ENCODE measurements around the gene TMEM14A.

The TMEM14A gene

GRCh38 chr6:52733172-52733571 is 62.3 kb downstream of the TMEM14A start:
- H3K9ac ChIP-seq (ENCODE audit: low read length), result no peak overlapping the region
- H3K4me2 ChIP-seq (ENCODE audit: low read length), result no peak overlapping the region
- no peak for TF ChIP-seq EZH2 (IDR thresholded peaks at IDR 0.05; ENCODE audit: borderline replicate concordance, low read length)
- TF ChIP-seq, protein P1, sequence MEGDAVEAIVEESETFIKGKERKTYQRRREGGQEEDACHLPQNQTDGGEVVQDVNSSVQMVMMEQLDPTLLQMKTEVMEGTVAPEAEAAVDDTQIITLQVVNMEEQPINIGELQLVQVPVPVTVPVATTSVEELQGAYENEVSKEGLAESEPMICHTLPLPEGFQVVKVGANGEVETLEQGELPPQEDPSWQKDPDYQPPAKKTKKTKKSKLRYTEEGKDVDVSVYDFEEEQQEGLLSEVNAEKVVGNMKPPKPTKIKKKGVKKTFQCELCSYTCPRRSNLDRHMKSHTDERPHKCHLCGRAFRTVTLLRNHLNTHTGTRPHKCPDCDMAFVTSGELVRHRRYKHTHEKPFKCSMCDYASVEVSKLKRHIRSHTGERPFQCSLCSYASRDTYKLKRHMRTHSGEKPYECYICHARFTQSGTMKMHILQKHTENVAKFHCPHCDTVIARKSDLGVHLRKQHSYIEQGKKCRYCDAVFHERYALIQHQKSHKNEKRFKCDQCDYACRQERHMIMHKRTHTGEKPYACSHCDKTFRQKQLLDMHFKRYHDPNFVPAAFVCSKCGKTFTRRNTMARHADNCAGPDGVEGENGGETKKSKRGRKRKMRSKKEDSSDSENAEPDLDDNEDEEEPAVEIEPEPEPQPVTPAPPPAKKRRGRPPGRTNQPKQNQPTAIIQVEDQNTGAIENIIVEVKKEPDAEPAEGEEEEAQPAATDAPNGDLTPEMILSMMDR (IDR thresholded peaks at IDR 0.05; ENCODE audit: low read length), result no peak
- H3K4me1 ChIP-seq (ENCODE audit: insufficient read depth, low read length, severe bottlenecking), result peaks cover 14% of the 10 kb centered on the region
- no peaks in the 10 kb centered on the region for H3K79me2 ChIP-seq (ENCODE audit: insufficient read depth, low read length)
- H3K27me3 ChIP-seq (ENCODE audit: insufficient read depth, low read length), result no peaks in the 10 kb centered on the region; the same call in 1 of the 2 replicates
- no peak overlapping the region for H3K27ac ChIP-seq (ENCODE audit: low read depth, low read length, poor library complexity, severe bottlenecking)
- H3K9me2 ChIP-seq (ENCODE audit: low read depth, low read length), result no peaks in the 10 kb centered on the region
- H3K9me3 ChIP-seq (ENCODE audit: low read length), result no peaks in the 10 kb centered on the region
- H3K36me3 ChIP-seq (ENCODE audit: insufficient read depth, low read length), result no peaks in the 10 kb centered on the region
- H3F3A ChIP-seq (ENCODE audit: insufficient read depth, low read length), result no peaks in the 10 kb centered on the region
- no peak overlapping the region for H2AFZ ChIP-seq (ENCODE audit: low read length)
- no peak overlapping the region for H3K4me3 ChIP-seq (ENCODE audit: low read depth, low read length, poor library complexity, severe bottlenecking)
- no peaks in the 10 kb centered on the region for H4K20me1 ChIP-seq (ENCODE audit: insufficient read depth, low read length)

DNA sequence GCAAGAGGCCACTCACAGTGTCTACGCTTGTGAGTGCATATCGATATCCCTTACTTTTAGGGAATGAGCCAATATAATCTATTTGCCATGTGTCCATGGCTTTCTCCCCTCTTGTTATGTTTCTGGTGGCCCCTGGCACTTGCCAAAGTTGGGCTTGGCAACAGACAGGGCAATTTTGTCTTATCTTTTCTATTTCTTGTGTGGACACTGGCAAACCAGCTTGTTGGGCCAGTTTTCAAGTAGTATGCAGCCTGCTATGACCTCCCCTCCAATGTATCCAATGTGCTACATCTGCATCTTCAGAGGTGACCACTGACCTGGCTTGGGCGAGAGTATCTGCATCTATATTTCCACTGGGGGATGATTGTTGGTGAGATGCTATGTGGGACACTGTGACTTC is 63.2 kb downstream of the TMEM14A start:
- Histone ChIP-seq H4K20me1 (ENCODE audit: insufficient read depth, low read length) (no peaks in the 10 kb centered on the region), H3K9me2 (ENCODE audit: low read depth, low read length) (no peaks in the 10 kb centered on the region; the same call in 1 of the 2 replicates), H3K4me2 (ENCODE audit: low read length) (no peak overlapping the region), H3K9me3 (ENCODE audit: low read length) (no peaks in the 10 kb centered on the region), H3K9ac (ENCODE audit: low read length) (no peak overlapping the region), H3K27me3 (ENCODE audit: insufficient read depth, low read length) (no peaks in the 10 kb centered on the region; the same call in 1 of the 2 replicates), H3K27ac (ENCODE audit: low read depth, low read length, poor library complexity, severe bottlenecking) (no peak overlapping the region), H3K4me3 (ENCODE audit: low read depth, low read length, poor library complexity, severe bottlenecking) (no peak overlapping the region), H2AFZ (ENCODE audit: low read length) (no peak overlapping the region), H3K4me1 (ENCODE audit: insufficient read depth, low read length, severe bottlenecking) (peaks cover 14% of the 10 kb centered on the region), H3K36me3 (ENCODE audit: insufficient read depth, low read length) (no peaks in the 10 kb centered on the region), H3F3A (ENCODE audit: insufficient read depth, low read length) (no peaks in the 10 kb centered on the region), H3K79me2 (ENCODE audit: insufficient read depth, low read length) (no peaks in the 10 kb centered on the region)
- no peak for TF ChIP-seq EZH2 (IDR thresholded peaks at IDR 0.05; ENCODE audit: borderline replicate concordance, low read length)
- TF ChIP-seq, protein P1 (IDR thresholded peaks at IDR 0.05; ENCODE audit: low read length), result no peak

DNA sequence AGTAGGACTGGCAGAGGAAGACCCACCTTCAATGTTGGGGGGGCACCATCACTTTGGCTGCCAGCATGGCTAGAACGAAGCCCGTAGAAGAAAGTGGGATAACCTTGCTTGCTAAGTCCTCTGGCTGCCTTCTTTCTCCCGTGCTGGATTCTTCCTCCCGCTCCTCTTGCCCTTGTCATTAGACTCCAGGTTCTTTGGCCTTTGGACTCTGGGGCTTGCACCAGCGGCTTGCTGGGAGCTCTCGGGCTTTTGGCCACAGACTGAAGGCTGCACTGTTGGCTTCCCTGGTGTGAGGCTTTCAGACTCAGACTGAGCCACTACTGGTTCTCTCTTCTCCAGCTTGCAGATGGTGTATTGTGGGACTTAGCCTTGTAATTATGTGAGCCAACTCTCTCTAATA is 64.2 kb downstream of the TMEM14A start:
- Histone ChIP-seq H4K20me1 (ENCODE audit: insufficient read depth, low read length) (no peaks in the 10 kb centered on the region), H3K36me3 (ENCODE audit: insufficient read depth, low read length) (no peaks in the 10 kb centered on the region), H3K27me3 (ENCODE audit: insufficient read depth, low read length) (no peaks in the 10 kb centered on the region; the same call in 1 of the 2 replicates), H3K9me3 (ENCODE audit: low read length) (no peaks in the 10 kb centered on the region), H3K4me3 (ENCODE audit: low read depth, low read length, poor library complexity, severe bottlenecking) (no peak overlapping the region), H3K4me2 (ENCODE audit: low read length) (no peak overlapping the region), H3K79me2 (ENCODE audit: insufficient read depth, low read length) (no peaks in the 10 kb centered on the region), H3F3A (ENCODE audit: insufficient read depth, low read length) (no peaks in the 10 kb centered on the region), H3K27ac (ENCODE audit: low read depth, low read length, poor library complexity, severe bottlenecking) (no peak overlapping the region), H3K9me2 (ENCODE audit: low read depth, low read length) (no peaks in the 10 kb centered on the region; the same call in 1 of the 2 replicates), H2AFZ (ENCODE audit: low read length) (no peak overlapping the region), H3K4me1 (ENCODE audit: insufficient read depth, low read length, severe bottlenecking) (peaks cover 14% of the 10 kb centered on the region), H3K9ac (ENCODE audit: low read length) (no peak overlapping the region)
- TF ChIP-seq, protein P1 (IDR thresholded peaks at IDR 0.05; ENCODE audit: low read length), result no peak
- no peak for TF ChIP-seq EZH2 (IDR thresholded peaks at IDR 0.05; ENCODE audit: borderline replicate concordance, low read length)
